GM19043 (cell line): Measurements from ENCODE around the gene GCKR.
"Not testable (repeated sequence)": the region's sequence is repeated elsewhere in the genome, so short reads cannot be mapped to it uniquely, and the experiment has no call there.

Experiments used
- ATAC-seq: cut with Tn5 transposase; IDR thresholded peaks from one replicate; pipeline ENCODE4 v1.9.1; 2021; ENCODE audit warnings: low read depth; ENCODE audit not compliant: unreplicated experiment

The GCKR gene

GRCh38 chr2:27506587-27506986 lies 9.9 kb downstream of the GCKR start:
- no peak for ATAC-seq

GRCh38 chr2:27507293-27507692 lies 10.7 kb downstream of the GCKR start:
- ATAC-seq, result no peak

DNA sequence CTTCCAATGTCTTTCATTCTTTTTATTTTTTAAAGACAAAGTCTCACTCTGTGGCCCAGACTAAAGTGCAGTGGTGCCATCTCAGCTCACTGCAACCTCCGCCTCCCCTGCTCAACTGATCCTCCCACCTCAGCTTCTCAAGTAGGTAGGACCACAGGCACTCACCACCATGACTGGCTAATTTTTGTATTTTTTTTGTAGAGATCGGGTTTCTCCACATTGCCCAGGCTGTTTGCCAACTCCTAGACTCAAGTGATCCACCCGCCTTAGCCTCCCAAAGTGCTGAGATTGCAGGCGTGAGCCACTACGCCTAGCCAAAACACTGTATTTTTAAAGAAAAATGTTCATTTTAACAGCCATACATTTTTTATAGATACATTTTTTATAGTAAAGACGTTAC lies 12.7 kb downstream of the GCKR start:
- ATAC-seq, result no peak

DNA sequence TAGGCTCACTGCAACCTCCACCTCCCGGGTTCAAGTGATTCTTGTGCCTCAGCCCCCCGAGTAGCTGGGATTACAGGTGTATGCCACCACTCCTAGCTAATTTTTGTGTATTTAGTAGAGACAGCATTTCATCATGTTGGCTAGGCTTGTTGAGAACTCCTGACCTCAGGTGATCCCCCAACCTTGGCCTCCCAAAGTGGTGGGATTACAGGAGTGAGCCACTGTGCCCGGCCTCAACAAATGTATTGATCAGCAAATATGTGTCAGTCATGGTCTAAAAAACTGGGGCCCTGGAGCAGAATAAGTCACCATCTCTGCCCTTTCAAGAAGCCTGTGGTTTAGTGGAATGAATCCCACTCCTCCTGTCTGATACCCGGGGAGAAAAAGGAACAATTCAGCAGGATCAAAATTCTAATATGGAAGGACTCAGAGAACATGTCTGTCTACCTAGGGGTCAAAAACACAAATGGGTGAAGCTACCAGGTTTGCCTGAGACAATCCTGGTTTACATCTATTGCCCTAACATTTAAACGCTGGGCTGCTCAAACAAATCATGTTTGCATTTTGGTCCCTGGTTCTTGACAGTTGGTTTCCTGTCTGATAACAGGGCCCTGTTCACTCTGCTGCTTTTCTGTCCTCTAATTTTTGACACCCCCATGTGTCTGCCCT lies 21.6 kb downstream of the GCKR start:
- ATAC-seq, result no peak

DNA sequence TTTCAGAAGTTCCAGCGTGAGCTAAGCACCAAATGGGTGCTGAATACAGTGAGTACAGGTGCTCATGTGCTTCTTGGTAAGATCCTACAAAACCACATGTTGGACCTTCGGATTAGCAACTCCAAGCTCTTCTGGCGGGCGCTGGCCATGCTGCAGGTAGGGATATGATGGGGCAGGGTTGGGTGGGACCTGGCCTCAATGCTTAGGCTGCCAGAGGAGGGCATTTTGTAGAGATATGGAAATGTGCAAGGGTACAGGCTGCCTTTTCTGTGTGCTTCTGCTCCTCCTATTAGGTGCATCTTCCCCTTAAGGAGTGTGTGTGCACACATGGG lies 22.1 kb downstream of the GCKR start:
- ATAC-seq, result no peak

- no peak for ATAC-seq
These were observed 23.7 kb downstream of the GCKR start for GRCh38 chr2:27520316-27520715.

DNA sequence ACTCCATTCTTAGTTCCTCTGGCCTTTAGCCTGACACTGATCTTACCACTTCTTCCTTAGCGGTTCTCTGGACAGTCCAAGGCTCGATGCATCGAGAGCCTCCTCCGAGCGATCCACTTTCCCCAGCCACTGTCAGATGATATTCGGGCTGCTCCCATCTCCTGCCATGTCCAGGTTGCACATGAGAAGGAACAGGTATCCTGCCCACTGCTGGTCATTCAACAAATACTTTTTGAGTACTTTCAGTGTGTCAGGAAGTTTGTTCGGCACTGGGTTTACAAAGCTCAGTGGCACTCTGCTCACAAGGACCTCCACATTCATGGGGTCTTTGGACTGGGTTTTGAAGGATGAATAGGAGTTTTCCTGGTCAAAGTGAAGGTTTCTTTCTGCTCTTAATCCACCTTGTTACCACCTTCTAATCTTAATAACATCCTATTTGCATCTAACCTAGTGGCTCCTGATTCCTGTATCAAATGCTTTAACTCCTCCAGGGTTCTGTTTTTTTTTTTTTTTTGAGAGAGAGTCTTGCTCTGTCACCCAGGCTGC lies 25.8 kb downstream of the GCKR start:
- ATAC-seq, result no peak

GRCh38 chr2:27527182-27527581 lies 30.5 kb downstream of the GCKR start:
- no peak for ATAC-seq

DNA sequence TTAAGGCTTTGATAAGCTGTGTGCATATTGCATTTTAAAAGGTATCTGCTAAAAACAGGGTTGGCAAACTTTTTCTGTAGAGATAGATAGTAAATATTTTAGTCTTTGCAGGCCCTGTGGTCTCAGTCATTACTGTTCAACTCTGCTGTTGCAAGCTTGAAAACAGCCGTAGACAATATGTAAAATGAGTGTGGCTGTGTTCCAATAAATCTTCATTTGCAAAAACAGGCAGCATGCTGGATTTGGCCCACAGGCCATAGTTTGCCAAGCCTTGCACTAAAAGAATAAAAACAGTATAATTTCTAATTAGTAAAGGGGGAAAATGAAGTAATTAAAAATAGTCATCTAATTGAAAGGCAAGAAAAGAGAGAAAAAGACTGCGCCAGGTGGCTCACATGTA lies 35.3 kb downstream of the GCKR start:
- ATAC-seq, result no peak

GRCh38 chr2:27537287-27537686 lies 40.6 kb downstream of the GCKR start:
- no peak for ATAC-seq

- not testable (repeated sequence) for ATAC-seq
These were observed 42.3 kb downstream of the GCKR start for GRCh38 chr2:27538839-27539450.

- ATAC-seq, result not testable (repeated sequence)
These were observed 43.0 kb downstream of the GCKR start for GRCh38 chr2:27539649-27540048.

GRCh38 chr2:27544143-27544821 lies 47.6 kb downstream of the GCKR start:
- no peak for ATAC-seq

DNA sequence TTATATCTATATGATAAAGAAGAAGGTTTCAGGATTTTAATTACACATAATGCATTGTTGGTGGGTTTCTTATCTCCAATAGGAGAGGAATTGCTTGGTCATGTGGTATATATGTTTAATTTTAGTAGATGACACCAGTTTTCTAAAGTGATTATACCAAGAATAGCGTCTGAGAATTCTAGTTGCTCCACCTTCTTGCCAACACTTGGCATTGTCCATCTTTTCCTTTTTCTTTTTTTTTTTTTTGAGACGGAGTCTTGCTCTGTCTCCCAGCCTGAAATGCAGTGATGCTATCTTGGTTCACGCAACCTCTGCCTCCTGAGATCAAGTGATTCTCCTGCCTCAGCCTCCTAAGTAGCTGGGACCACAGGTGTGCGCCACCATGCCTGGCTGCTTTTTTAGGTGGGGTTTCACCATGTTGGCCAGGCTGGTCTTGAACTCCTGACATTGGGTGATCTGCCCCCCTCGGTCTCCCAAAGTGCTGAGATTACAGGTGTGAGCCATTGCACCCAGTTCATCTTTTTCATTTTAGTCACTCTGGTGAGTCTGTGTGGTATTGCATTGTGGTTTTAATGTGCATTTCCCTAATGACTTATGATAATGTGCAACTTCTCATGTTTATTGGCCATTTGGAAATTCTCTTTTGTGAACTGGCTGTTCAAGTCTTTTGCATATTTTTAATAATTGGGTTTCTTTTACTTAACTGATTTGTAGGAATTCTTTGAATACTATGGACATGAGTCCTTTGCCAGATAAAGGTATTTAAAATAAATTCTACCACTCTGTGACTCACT lies 48.9 kb downstream of the GCKR start:
- no peak for ATAC-seq

DNA sequence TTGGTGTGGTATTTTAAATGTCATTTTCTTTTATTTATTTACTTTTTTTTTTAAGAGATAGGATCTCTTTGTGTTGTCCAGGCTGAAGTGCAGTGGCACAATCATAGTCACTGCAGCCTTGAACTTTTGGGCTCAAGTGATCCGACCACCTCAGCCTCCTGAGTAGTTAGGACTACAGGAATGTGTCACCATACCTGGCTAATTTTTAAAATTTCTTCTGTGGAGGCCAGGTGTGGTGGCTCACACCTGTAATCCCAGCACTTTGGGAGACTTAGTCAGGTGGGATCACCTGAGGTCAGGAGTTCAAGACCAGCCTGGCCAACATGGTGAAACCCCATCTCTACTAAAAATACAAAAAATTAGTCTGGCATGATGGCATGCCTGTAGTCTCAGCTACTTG lies 52.7 kb downstream of the GCKR start:
- ATAC-seq, result no peak

DNA sequence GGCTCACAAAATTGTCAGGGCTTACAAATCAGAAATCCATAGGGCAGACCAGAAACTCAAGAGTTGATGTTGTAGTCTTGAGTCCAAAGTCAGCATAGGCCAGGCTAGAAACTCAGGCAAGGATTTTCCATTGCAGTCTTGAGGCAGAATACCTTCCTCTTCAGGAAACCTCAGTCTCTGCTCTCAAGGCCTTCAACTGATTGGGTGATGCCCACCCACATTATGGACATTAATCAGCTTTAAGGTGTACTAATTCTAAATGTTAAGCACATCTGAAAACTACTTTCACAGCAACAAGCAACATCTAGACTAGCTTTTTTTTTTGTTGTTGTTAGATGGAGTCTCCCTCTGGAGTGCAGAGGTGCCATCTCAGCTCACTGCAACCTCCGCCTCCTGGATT lies 54.9 kb downstream of the GCKR start:
- no peak for ATAC-seq

DNA sequence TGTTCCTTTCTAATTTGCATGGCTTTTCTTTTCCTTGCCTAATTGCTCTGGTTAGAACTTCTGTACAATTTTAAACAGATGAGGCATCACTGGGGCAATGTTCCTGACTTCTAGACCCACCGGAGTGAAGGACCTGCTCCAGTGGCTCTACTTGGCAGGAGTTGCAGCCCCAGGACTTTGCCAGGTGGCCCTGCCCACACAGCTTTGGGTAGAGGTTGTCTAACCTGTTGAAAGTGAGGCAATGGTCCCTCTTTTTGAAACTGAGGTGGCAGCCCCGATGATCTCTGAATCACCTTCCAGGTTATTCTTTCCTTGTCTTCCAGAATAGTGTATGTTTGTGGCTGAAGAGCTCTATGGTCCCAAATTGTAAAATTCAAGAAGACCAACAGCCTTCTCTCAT lies 56.3 kb downstream of the GCKR start:
- no peak for ATAC-seq

DNA sequence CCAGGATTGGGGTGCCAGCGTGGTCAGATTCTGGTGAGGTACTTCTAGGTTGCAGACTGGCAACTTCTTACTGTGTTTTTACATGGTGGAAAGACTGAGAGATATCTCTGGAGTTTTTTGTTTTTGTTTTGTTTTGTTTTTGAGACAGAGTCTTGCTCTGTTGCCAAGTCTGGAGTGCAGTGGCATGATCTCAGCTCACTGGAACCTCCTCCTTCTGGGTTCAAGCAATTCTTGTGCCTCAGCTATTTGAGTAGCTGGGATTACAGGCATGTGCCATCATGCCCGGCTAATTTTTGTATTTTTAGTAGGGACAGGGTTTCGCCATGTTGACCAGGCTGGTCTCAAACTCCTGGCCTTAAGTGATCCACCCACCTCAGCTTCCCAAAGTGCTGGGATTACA lies 57.8 kb downstream of the GCKR start:
- ATAC-seq, result not testable (repeated sequence)

DNA sequence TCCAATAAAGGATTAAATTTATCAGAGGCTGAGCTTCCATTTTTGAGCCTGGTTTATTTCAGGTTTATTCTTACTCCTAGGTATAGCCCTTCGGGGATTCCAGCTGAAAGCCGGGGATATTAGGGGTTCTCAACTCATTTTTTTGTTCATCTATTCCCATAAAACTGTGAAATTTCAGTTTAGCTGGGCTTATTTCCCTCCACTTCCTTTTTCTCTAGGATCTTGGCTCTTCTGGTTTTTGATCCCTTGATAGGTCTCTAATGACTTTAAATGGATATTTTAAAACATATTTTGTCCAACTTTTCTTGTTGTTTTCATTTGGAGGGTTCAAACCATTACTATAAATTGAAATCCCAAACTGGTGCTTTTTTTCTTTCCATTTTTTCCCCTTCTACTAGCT lies 62.6 kb downstream of the GCKR start:
- ATAC-seq, result no peak

DNA sequence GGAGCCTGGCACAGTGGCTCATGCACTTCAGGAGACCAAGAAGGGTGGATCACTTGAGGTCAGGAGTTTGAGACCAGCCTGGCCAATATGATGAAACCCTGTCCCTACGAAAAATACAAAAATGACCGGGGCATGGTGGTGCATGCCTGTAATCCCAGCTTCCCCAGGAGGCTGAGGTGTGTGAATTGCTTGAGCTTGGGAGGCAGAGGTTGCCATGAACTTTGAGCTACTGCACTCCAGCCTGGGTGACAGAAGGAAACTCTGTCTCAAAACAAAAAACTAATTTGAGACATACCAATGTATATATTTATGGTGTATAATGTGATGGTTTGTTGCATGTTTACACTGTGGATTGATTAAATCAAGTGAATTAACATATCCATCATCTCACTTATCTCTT lies 64.4 kb downstream of the GCKR start:
- ATAC-seq, result no peak

DNA sequence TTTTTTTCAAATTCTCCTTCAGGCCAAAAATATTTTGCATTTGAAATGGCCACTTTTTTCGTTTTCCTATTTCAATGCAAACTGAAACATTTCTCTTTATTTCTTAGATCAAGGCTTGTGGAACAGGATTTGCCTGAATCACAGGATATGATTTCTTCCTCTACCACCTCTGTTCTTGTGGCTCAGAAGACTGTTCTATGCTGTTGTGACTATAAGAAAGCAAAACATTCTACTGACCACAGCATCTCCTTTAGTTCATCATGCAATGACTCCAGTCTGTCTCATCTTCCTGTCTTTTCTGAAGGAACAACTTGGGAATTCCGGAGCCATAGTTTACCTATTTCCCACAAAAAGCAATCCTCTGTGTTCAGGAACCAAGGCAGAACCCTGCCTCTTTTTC lies 70.0 kb downstream of the GCKR start:
- ATAC-seq, result no peak
